AG08395 (cell line): ENCODE data around the gene TCF12.
"Not testable (repeated sequence)": the region's sequence is repeated elsewhere in the genome, so short reads cannot be mapped to it uniquely, and the experiment has no call there.

ENCODE experiments used
- DNase-seq: peaks from one replicate; pipeline ENCODE4 v3.0.0; 2012; ENCODE audit warnings: mixed read lengths, low spot score

TCF12 gene

DNA sequence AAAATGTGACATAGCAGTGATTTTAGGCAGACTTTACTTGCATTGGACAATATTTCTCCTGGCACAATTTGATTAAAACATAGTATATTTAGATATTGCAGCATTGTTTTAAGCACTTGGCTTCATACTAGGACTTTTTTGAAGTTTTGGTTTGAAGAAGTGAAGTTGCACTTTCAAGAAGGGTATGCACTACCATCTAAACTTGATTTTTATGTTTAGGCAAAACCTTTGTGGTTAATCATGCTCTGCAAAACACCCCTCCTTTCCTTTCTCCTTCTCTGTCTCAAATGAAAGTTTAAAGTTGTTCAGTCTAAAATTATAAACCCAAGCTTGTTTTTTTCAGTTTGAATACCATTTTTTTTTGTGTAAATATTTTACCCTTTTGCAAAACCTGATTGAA lies 173.8 kb downstream of the TCF12 start:
- DNase-seq, result no peak

DNA sequence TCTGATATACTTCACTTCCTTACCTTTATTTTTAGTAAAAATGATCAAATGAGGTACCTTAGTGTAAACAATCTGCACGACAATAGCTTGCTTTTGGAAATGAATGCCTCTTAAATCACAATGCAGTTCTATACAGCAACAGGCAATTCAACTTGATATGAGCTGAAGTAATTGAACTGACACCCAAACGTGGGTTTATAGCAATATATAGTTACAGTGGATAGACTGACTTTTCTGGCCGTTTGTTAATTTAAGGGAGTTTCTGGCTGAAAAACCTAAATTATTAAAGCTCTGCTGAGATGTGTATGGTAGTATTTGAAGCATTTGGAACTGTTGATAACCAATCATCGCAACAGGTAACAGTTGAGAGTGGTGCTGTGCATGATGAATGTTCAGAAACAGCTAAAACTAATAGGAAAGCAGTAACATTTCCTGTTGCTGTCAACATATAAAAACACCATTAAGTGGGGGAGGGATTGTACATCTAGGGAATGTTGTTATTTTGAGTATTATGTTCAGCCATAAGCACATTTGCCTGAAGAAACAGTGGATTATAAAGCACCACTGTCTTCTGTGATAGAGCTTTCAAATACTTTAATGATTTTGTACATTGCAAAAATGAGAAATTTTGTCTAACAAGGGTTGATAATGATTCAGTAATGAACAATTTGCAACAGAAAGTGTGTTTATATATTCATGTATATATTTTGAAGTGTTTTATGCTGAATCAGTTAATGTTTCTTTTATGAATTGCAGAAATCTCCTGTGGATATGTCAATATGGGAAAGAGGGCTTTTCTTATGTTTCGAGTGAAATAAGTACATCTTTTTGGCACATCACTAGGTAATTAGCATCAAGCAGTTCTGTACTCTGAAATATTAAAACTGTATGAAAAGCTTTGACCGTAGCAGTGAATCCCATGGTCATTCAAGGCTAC lies 176.1 kb downstream of the TCF12 start:
- no peak for DNase-seq

DNA sequence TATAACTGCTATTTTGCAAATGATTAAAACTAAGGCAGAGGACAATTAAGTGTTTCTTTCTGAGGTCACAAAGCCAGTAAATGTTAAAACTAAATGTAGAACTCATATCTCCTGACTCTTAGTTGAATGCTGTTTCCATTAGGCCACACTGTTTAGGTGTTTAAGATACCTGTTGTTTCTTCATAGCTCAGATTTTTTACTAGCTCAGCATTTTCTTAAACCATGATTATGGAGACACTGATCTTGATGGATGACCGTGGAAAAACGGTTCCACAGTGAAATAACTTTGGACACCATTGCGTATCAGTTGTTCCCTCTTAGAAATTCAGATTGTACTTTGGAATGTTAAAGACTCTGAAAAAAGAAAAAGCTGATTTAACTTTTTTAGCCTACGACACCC lies 177.5 kb downstream of the TCF12 start:
- no peak for DNase-seq

- no peak for DNase-seq
These were observed 178.8 kb downstream of the TCF12 start for GRCh38 chr15:57097246-57097645.

DNA sequence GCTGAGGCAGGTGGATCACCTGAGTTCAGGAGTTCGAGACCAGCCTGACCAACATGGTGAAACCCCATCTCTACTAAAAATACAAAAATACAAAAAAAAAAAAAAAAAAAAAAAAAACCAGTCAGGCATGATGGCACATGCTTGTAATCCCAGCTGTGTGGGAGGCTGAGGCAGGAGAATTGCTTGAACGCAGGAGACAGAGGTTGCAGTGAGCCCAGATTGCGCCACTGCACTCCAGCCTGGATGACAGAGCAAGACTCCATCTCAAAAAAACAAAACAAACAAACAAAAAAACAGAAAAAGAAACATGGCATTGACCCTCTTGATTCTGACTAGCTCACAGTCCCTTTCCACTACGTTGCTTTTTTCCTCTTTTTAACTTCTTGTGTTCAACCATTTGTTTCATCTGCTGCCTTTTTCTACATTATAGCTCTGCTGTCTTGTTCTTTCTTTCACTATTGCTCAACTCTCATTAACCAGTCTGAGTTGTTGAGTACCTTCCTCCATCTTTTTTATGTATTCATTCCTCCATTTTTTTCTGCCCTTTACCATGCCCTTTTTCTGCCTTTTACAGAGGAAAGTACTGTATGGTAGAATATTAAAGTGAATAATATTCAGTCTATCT lies 179.6 kb downstream of the TCF12 start:
- DNase-seq, result not testable (repeated sequence)

DNA sequence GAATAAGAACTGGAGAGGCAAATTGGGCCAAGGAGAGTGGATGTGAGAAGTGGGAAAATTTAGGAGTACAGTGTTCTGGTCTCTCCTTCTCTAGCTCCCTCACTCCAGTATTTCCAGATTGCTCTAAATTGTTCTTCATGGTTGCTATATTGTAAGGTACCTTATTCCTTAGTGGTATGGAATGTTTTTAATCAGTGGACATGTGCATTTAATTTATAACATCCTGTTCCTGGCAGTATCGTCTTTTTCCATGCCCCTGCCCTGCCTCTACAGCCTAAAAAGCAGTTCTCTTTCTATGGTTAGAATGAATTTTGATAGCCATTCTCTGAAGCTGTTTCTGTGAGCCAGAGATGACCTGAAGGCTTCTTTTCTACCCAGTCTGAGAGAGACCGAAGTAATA lies 180.5 kb downstream of the TCF12 start:
- DNase-seq, result no peak

- no peak for DNase-seq
These were observed 181.7 kb downstream of the TCF12 start for GRCh38 chr15:57100136-57100539.

GRCh38 chr15:57102858-57103257 lies 184.4 kb downstream of the TCF12 start:
- no peak for DNase-seq

GRCh38 chr15:57108296-57108695 lies 189.9 kb downstream of the TCF12 start:
- no peak for DNase-seq

DNA sequence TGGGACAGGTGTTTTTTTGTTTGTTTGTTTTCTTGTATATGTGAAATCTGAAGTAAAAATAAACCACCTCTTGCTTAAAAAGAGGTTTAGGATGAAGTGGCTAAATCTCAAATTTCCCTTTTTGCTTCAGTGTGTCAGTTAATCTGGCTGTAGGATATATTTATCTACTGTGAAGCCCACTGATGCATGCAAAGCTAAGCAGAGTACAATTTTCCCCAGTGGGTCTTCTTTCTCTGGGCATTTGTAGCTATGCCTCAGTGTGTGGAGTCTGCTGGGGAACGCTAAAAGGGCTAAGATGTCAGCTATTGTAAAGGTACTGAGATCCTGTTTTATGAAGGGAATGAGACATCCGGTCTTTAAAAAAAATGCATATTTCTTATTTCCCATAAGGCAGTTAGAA lies 190.6 kb downstream of the TCF12 start:
- DNase-seq, result no peak

DNA sequence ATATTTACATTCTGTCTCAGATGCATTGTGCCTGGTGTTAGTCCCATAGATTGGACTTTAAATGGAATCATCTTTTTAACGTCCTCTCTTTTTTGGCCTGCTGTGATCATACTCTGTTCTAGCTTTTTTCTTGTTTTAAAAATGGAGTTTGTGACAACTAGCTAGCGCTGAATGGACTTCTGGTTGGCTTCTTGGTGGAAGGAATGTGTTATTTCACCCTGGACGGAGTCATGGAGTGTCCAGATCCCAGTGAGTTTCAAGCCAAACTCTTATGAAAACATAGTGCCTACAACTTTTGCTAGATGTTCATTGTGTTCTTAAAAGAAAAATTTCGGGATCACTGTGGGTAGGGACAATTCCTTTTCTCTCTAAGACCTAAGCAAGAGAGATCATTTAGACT lies 192.6 kb downstream of the TCF12 start:
- DNase-seq, result no peak

DNA sequence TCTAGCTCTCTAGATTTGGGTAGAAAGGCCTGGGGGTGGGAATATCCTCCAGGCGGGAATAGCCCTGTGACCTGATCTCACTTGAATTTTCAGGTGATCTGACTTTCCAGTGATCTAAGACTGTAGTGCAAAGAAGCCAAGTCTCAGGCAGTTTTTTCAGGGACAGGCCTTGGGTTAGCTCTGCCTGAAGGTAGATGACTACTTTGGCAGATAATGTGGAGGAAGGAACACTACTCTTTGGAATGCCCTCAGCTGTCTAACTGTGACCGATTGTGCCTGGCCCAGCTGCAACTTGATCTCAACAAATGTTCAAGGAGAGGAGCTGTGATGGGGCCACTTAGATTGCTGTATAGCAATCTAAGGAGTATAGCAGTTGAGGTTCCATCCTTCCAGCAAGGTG lies 193.7 kb downstream of the TCF12 start:
- DNase-seq, result no peak

DNA sequence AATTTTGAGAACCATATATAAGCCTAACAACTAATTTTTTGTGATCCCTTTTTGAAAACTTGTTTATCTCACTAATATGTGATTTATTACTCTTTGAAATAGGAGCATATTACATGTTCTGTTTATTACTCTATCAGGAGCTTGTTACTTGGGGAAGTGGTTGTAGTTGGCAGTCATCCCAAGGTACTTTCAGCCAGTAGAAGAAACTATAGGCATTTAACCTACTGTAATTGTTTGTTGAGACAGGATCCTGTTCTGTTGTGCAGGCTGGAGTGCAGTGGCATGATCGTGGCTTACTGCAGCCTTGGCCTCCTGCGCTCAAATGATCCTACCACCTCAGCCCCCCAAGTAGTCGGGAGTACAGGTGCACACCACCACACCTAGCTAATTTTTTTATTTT lies 195.6 kb downstream of the TCF12 start:
- no peak for DNase-seq

- DNase-seq, result no peak
These were observed 199.8 kb downstream of the TCF12 start for GRCh38 chr15:57118013-57118799.

DNA sequence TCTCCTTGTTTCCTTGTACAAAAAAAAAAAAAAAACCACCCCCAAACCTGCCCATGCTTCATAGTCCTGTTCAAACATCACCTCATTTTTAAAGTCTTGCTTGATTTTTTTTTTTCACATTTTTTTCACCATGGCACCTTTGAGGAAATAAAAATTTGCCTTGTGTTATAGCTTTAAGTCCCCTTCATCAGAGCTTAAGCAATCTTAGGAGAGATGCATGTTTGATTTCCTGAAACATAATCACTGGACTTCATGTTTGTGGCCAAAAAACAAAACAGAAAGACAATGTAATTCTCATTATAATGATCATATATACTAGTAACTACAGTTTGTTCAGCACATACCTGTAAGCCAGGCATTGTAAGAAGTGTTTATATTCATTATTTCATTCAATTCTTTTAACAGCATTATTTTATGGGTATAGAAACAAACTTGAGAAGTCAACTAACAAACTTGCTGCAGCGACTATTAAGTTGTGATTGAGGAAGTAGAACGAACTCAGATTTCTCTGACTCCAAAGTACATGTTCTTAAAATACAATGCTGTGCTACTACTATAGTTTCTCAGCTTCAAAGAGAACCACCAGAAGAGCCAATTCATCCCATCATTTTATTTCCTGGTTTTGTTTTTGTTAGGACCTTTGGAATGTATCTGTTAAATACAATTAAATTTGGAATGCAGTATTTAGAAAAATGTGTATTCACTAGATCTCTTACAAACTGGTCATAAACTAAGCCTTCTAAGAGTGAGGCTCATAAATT lies 203.8 kb downstream of the TCF12 start:
- no peak for DNase-seq

- no peak for DNase-seq
These were observed 205.6 kb downstream of the TCF12 start for GRCh38 chr15:57124036-57124435.

DNA sequence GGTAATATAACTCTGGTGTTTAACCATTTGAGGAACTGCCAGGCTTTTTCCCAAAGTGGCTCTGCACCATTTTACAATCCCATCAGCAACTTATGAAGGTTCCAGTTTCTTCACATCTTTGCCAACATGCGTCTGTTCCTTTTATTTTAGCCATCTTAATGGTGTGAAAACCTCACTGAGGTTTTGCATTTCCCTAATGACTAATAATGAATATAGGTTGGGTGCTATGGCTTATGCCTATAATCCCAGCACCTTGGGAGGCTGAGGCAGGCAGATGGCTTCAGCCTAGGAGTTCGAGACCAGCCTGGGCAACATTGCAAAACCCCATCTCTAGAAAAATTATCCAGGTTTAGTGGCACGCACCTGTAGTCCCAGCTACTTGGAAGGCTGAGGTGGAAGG lies 210.6 kb downstream of the TCF12 start:
- DNase-seq, result no peak

DNA sequence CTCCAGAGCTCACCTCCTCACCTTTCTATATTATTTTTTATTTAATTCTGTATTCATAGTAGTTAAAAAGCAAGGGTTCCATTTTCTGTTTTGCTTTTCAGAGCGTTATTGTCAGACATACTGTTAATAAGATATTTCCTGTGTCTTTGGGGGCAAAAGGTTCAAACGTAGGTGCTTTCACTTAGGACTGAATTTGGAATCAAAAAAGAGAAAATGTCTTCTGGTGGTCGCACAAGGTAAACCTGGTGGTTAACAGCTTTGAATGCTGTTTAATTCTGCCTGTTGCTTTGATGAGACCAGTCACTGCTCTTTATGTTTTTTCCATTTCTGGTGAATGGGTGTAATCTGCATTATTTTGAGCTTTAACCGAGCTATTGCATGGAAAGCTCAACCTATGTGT lies 212.5 kb downstream of the TCF12 start:
- no peak for DNase-seq

DNA sequence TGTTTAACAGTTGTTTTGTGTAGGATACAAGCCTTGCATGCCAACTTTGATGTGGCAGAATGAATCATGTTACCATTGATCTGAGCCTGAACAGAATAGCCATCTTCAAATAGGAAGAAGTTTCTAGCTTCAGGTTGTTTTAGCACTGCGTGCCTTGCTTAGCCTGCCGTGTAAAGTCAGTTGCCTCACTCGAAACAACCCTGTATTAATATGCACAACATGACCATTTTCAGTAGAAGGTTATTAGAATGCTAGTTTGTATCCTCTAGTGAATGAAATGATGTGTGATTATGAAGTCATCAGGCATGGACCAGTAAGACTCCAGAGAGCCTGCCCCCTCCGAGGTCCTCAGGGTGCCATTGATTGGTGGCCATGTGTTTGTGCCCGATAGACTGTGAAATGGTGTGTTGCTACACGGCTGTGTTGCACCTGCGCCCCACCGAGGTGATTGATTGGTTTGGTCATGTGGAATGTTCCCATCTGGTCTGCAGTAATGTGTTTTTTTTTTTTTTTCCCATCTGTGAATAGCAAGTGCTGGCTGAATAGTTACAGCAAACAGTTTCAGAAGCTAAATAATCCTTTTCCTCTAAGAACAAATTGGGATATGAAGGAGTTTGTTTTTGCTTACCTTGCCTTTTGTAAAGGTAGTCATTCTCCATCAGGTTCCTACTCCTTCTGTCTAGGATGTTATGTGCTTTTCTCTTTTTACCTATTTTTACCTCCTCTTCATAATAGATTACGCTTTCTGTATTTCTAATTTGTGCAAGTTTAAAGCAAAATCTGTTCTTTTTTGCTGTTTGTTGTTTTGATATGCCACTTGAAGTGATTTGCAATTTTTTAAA lies 214.9 kb downstream of the TCF12 start:
- DNase-seq, result no peak

DNA sequence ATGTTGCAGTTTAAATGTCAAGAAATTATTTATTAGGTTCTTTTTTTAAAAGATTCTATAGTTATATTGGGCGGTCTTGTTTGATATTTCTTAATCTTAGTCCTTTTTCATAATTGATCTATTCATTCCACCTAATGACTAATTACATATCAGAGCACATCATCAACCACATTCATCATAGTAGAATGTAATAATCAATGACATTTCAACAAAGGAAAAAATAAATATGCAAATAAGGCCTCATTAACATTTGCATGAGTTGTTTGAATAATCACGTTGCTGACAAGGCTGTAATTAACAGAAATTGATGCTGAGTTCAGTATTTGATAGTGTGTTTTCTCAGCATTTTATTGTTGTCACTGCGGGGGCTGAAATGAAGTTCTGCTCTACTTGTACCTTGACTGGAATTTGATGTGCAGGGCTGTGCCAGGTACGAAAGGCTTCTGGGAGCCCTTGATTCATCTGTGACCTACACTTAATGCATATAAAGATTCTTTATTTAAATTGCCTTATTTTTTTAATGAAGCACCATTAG lies 215.7 kb downstream of the TCF12 start:
- no peak for DNase-seq

GRCh38 chr15:57134851-57135250 lies 216.4 kb downstream of the TCF12 start:
- DNase-seq, result no peak
